ENCODE measurements around the gene FOXR2.

DNA sequence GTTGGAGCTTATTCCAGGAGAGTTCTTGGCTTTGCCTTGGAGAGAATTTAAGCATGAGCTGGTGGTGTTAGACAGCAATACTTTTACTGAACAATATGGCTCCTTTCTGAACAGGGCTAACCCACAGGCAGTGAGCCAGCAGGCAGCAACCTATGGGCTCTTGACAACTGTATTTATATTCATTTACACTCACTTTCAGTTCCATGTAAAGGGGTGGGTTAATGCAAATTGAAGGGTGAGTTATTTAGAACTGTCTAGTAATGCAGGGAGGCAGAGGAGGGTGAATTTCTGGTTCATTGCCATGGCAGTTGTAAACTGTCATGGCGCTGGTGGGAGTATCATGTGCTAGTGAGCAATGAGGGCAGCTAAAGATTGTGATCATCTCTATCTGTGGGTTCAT, 15.7 kb downstream of the FOXR2 start:
- TF ChIP-seq CTCF (conservative IDR thresholded peaks at IDR 0.05; ENCODE audit: low read depth, low read length), result no peak
- TF ChIP-seq EZH2 (IDR thresholded peaks at IDR 0.05; ENCODE audit: borderline replicate concordance, low read depth, low read length, poor library complexity, severe bottlenecking), result no peak
